ENCODE results near the gene SUCO.

GRCh38 chr1:172514108-172514507, 18.8 kb upstream of the SUCO start:
- TF ChIP-seq CTCF (optimal IDR thresholded peaks at IDR 0.05 in 1 of 3, IDR thresholded peaks at IDR 0.05 in 1 of 3, conservative IDR thresholded peaks at IDR 0.05 in 1 of 3; ENCODE audit: extremely low read depth in 1 of 3, insufficient read depth in 2 of 3, low read length in 3 of 3): no peak
- TF ChIP-seq EZH2 (IDR thresholded peaks at IDR 0.05; ENCODE audit: low read length): no peak

Data from keratinocyte (primary cell).